Putamen (tissue), 1 donor: ENCODE measurements around the gene IL17RB.
A peak's percentile ranks its signal among the peaks of the same experiment; 100 is the strongest.

Source experiments
- DNase-seq: peaks from one replicate; pipeline ENCODE4 v3.0.0-alpha.2; 2016; ENCODE audit warnings: low spot score

IL17RB gene

GRCh38 chr3:53829605-53830004, 16.8 kb upstream of the IL17RB start:
- no peak for DNase-seq

GRCh38 chr3:53830944-53831343, 15.4 kb upstream of the IL17RB start:
- no peak for DNase-seq

GRCh38 chr3:53833053-53833645, 13.2 kb upstream of the IL17RB start:
- no peak for DNase-seq

- DNase-seq: no peak
Measured at GRCh38 chr3:53833700-53834099, 12.7 kb upstream of the IL17RB start.

- no peak for DNase-seq
Measured at GRCh38 chr3:53834429-53835095, 11.8 kb upstream of the IL17RB start.

GRCh38 chr3:53835257-53835656, 11.1 kb upstream of the IL17RB start:
- no peak for DNase-seq

GRCh38 chr3:53836084-53836872, 10.1 kb upstream of the IL17RB start:
- no peak for DNase-seq

GRCh38 chr3:53837331-53837730, 9.0 kb upstream of the IL17RB start:
- DNase-seq: no peak

- no peak for DNase-seq
Measured at GRCh38 chr3:53841296-53841695, 5.1 kb upstream of the IL17RB start.

- peak; percentile 84 for DNase-seq
Measured at GRCh38 chr3:53842436-53843194, 3.8 kb upstream of the IL17RB start.

- no peak for DNase-seq
Measured at GRCh38 chr3:53843195-53844177, 2.9 kb upstream of the IL17RB start.

GRCh38 chr3:53844262-53845102, 1.9 kb upstream of the IL17RB start:
- no peak for DNase-seq

- DNase-seq: no peak
Measured at GRCh38 chr3:53845103-53845880, 1.1 kb upstream of the IL17RB start.

GRCh38 chr3:53845881-53846133, 561 bp upstream of the IL17RB start:
- DNase-seq: no peak

GRCh38 chr3:53846851-53847155, 435 bp downstream of the IL17RB start:
- DNase-seq: no peak

- DNase-seq: no peak
Measured at GRCh38 chr3:53849916-53850315, 3.5 kb downstream of the IL17RB start.

- no peak for DNase-seq
Measured at GRCh38 chr3:53850895-53851294, 4.5 kb downstream of the IL17RB start.

GRCh38 chr3:53856964-53857363, 10.6 kb downstream of the IL17RB start:
- DNase-seq: no peak

- no peak for DNase-seq
Measured at GRCh38 chr3:53858096-53858741, 11.9 kb downstream of the IL17RB start.

GRCh38 chr3:53859178-53859577, 12.8 kb downstream of the IL17RB start:
- no peak for DNase-seq
